Body of pancreas (tissue), 4 donors: ENCODE results near the gene EHBP1L1.

ENCODE experiments used
- CTCF ChIP-seq, 7 experiments: fragments of 450-650 bp in 4 of 7; fragments of 200-600 bp in 3 of 7; sonication (generic) in 3 of 7; IDR thresholded peaks; one replicate each; pipeline ENCODE4 v1.5.1; 2016 to 2019; ENCODE audit warnings: antibody characterized with exemption in 7 of 7
- POLR2A ChIP-seq, 3 donors: fragments of 450-650 bp; IDR thresholded peaks; one replicate each; pipeline ENCODE4 v1.6.1; 2016; ENCODE audit warnings: antibody characterized with exemption in 3 of 3, mild to moderate bottlenecking in 2 of 3

GRCh38 chr11:65555693-65556231 lies 20.1 kb upstream of the EHBP1L1 start:
- no peak for TF ChIP-seq CTCF (IDR thresholded peaks at IDR 0.05)
- TF ChIP-seq POLR2A (IDR thresholded peaks at IDR 0.05), result no peak
